WERI-Rb-1 (cell line): ENCODE data around the gene SLC6A3.

Source experiments
- DNase-seq: peaks from one replicate; pipeline ENCODE4 v3.0.0-alpha.2; 2020
- H3K27ac ChIP-seq: fragments of 250-450 bp; sonication (Bioruptor Pico); 2 replicates; pipeline ENCODE4 v1.5.1; 2020; ENCODE audit warnings: mild to moderate bottlenecking, moderate library complexity
- H3K27me3 ChIP-seq: fragments of 250-450 bp; sonication (Bioruptor Pico); 2 replicates; pipeline ENCODE4 v1.5.1; 2021; ENCODE audit warnings: mild to moderate bottlenecking, low read depth, moderate library complexity; ENCODE audit not compliant: insufficient read depth, severe bottlenecking
- H3K36me3 ChIP-seq: fragments of 250-450 bp; sonication (Bioruptor Pico); 2 replicates; pipeline ENCODE4 v1.5.1; 2020; ENCODE audit warnings: mild to moderate bottlenecking, moderate library complexity
- H3K4me3 ChIP-seq: 2 replicates; pipeline ENCODE4 v1.5.1; 2011; ENCODE audit warnings: low read depth, mild to moderate bottlenecking, control low read depth, low read length
- H3K9me3 ChIP-seq: fragments of 250-450 bp; sonication (Bioruptor Pico); 2 replicates; pipeline ENCODE4 v1.5.1; 2021; ENCODE audit warnings: mild to moderate bottlenecking, moderate library complexity; ENCODE audit not compliant: severe bottlenecking
- TF ChIP-seq, protein P1 (sequence below): IDR thresholded peaks from 2 replicates; pipeline ENCODE4 v1.5.1; 2011; ENCODE audit warnings: low read depth, mild to moderate bottlenecking, control low read depth, inconsistent platforms, low read length

SLC6A3 gene

GRCh38 chr5:1465117-1465516 is 19.9 kb upstream of the SLC6A3 start:
- DNase-seq, result no peak
- H3K4me3 ChIP-seq, result no peak overlapping the region
- H3K27ac ChIP-seq, result no peak overlapping the region
- H3K9me3 ChIP-seq, result no peaks in the 10 kb centered on the region
- TF ChIP-seq, protein P1, sequence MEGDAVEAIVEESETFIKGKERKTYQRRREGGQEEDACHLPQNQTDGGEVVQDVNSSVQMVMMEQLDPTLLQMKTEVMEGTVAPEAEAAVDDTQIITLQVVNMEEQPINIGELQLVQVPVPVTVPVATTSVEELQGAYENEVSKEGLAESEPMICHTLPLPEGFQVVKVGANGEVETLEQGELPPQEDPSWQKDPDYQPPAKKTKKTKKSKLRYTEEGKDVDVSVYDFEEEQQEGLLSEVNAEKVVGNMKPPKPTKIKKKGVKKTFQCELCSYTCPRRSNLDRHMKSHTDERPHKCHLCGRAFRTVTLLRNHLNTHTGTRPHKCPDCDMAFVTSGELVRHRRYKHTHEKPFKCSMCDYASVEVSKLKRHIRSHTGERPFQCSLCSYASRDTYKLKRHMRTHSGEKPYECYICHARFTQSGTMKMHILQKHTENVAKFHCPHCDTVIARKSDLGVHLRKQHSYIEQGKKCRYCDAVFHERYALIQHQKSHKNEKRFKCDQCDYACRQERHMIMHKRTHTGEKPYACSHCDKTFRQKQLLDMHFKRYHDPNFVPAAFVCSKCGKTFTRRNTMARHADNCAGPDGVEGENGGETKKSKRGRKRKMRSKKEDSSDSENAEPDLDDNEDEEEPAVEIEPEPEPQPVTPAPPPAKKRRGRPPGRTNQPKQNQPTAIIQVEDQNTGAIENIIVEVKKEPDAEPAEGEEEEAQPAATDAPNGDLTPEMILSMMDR, result no peak
- no peaks in the 10 kb centered on the region for H3K27me3 ChIP-seq
- peaks cover 79% of the 10 kb centered on the region for H3K36me3 ChIP-seq

GRCh38 chr5:1464511-1464910 is 19.3 kb upstream of the SLC6A3 start:
- Histone ChIP-seq H3K27ac (no peak overlapping the region), H3K27me3 (no peaks in the 10 kb centered on the region), H3K9me3 (no peaks in the 10 kb centered on the region), H3K4me3 (no peak overlapping the region), H3K36me3 (peaks cover 79% of the 10 kb centered on the region)
- no peak for DNase-seq
- TF ChIP-seq, protein P1, result no peak

GRCh38 chr5:1464096-1464446 is 18.8 kb upstream of the SLC6A3 start:
- H3K4me3 ChIP-seq, result no peak overlapping the region
- no peak overlapping the region for H3K27ac ChIP-seq
- TF ChIP-seq, protein P1, result no peak
- H3K36me3 ChIP-seq, result peaks cover 75% of the 10 kb centered on the region
- H3K9me3 ChIP-seq, result no peaks in the 10 kb centered on the region
- no peaks in the 10 kb centered on the region for H3K27me3 ChIP-seq
- no peak for DNase-seq

DNA sequence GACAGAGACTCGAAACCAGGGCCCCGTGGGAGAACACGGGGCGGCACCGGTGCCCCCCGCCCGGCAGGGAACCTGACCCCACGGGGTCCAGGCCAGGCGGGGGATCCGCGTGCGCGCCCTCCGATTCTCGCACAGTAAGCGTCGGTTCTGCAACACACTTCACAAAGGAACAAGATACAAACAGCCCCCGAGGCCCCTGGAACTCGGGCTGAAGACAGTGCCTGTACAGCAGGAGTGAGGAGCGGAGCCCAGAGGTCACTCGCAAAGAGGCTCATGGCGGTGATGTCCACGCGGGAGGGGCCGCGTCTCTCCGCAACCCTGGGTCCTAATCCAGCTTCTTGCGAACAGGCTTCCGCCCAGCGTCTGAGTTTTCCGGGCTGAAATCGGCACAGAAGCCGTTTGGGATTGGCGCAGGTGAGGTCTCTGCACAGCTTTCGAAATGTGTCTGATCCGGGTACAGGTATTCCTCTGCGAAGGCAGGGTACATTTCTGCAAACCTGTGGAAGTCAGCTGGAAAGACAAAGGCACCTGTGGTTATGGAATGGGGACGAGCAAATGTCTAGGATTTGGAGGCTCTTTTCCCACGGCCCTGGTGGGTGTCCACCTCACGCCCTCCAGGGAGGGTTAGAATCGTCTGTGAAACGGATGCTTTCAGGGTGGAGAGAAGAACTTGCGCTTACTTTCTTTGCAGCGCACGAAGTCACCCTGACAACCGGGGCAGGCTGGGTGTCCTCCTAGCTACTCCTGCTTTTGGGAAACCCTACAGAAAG is 18.3 kb upstream of the SLC6A3 start:
- Histone ChIP-seq H3K4me3 (no peak overlapping the region), H3K36me3 (peaks cover 70% of the 10 kb centered on the region), H3K9me3 (no peaks in the 10 kb centered on the region), H3K27ac (no peak overlapping the region), H3K27me3 (no peaks in the 10 kb centered on the region)
- TF ChIP-seq, protein P1, result no peak
- DNase-seq, result no peak

DNA sequence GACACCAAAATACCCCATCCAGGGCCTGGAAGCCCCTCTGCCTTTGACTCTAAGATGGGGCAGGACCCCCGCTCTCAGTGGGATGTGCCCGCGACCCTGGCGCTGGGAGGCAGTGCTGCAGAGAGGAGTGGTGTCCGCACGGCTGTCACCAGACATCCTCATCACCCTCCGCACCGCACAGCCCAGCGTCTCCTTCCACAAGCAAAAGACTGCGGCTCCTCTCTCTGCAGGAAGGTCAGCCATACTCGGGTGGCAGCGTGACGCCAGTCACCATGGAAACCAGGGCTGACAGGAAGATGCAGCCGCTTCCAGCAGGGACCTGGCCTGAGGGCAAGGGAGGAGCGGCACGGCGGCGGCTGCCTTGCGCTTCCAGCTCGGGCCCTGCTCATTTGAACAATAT is 17.1 kb upstream of the SLC6A3 start:
- H3K36me3 ChIP-seq, result peaks cover 65% of the 10 kb centered on the region

More for the DNA sequence above, 17.1 kb upstream of the SLC6A3 start:
- TF ChIP-seq, protein P1, result no peak
- Histone ChIP-seq H3K27ac (no peak overlapping the region), H3K9me3 (peaks cover 5% of the 10 kb centered on the region), H3K4me3 (no peak overlapping the region), H3K27me3 (no peaks in the 10 kb centered on the region)
- no peak for DNase-seq
